Measurements from ENCODE around the gene C4orf36.

DNA sequence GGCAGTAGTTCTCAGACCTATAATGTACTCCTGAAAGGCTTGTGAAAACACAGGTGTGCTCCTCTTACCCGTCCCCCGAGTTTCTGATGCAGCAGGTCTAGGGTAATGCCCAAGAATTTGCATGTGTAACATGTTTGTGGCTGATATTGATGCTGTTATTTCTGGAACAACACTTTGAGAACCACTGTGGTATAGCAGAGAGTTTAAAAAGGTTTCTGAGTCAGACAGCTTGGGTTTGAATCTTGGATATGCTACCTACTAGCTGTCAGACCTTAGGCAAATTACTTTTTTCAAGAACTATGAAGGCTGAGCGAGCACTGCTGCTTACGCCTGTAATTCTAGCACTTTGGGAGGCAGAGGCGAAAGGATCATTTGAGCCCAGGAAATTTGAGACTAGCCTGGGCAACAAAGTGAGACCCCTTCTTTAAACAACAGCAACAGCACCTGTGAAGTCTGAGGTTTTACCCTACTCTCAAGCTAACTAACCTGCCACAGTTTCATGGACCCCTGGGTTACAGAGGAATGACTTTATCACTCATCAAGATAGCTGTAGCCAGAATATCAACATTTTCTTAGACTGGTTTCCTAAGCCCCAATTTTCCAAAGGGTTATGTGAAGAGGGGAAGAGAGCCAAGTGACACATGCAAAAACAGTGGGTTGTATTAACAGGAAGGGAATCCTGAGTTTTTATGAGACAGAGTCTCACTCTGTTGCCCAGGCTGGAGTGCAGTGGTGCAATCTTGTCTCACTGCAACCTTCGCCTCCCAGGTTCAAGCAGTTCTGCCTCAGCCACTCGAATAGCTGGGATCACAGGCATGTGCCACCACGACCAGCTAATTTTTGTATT lies 47.7 kb upstream of the C4orf36 start:
- TF ChIP-seq, protein P1, sequence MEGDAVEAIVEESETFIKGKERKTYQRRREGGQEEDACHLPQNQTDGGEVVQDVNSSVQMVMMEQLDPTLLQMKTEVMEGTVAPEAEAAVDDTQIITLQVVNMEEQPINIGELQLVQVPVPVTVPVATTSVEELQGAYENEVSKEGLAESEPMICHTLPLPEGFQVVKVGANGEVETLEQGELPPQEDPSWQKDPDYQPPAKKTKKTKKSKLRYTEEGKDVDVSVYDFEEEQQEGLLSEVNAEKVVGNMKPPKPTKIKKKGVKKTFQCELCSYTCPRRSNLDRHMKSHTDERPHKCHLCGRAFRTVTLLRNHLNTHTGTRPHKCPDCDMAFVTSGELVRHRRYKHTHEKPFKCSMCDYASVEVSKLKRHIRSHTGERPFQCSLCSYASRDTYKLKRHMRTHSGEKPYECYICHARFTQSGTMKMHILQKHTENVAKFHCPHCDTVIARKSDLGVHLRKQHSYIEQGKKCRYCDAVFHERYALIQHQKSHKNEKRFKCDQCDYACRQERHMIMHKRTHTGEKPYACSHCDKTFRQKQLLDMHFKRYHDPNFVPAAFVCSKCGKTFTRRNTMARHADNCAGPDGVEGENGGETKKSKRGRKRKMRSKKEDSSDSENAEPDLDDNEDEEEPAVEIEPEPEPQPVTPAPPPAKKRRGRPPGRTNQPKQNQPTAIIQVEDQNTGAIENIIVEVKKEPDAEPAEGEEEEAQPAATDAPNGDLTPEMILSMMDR (IDR thresholded peaks at IDR 0.05; ENCODE audit: low read length) = no peak
- no peak for TF ChIP-seq EZH2phosphoT487 (IDR thresholded peaks at IDR 0.05; ENCODE audit: low read length)

Measured in MM.1S (cell line).